ENCODE data around the gene INPP4B.

INPP4B gene

DNA sequence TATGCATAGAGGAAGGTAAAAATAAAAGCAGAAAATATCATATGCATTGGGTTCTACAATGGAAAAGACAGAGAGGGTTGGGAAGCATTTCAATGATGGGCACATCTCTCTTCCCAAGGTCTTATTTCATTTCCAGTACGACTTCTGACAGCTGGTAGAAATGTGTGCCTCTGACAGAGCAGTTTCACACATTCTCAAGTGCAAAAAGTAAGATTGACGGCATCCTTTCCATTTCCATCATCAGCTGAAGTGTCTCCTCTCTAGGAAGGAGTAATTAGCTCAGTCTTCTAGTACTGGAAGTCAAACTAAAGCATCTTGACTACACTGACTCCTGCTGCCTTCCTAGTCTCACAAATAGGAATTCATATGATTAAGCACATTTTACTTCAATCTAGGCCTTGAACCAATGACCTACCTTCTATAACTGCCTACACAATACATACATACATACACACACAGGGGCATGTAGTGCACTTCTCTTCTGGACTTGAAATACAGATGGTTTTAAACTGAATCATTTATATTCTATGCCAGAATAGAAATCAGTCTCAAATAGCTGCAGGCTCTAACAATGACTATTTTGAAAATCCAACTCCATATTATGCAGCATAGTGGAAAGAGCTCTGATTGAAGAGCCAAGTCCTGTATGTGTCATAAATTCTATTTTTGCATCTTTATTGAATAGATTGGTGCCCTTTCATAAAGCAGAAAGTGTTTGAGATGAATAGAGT is 473.4 kb downstream of the INPP4B start:
- no peak for DNase-seq (ENCODE audit: low spot score)

DNA sequence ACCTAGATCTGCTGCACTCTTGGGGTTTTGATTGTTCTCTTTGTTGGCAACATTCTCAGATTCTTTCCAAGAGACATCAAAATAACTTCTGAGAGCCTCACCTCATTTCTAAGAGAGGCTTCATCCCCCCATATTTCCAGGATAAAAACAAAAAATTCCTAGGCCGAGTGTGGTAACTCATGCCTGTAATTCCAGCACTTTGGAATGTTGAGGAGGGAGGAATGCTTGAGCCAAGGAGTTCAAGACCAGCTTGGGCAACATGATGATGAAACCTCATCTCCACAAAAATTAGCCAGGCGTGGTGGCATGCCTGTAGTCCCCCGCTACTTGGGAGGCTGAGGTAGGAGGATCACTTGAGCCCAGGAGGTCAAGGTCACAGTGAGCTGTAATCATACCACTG is 477.0 kb downstream of the INPP4B start:
- DNase-seq (ENCODE audit: low spot score) = no peak

DNA sequence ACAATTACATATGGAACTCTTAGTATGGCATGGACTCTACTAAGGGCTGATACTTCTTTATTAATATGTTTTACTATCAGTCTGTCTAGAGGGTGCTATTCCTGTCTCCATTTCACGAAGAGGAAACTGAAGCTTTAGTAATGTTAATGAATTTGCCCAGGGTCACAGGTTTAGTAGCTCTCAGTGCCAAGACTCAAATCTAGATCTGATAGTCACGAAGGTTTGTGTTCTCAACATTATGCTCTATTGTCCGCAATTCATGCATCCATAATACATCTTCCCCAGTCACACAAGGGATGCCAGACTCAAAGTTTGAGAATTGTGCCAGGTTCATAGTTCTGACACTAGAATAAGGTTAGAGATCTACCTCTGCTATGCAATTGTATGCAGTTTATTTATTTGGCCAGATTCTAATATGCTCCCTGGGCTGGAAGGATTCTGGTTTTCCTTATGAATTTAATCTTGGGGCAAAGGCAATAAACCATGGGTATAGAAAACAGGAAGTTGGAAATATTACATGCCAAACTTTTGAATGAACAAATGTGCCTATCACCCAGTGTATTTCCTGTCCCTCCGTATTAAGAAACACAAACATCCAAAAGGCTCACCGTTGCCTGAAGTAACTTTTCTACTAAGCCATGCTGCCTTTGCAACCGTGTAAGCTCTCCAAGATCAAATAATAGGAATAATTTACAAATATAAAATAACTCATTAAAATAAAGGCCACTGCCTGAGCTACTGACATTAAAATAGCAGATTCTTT is 478.5 kb downstream of the INPP4B start:
- no peak for DNase-seq (ENCODE audit: low spot score)

DNA sequence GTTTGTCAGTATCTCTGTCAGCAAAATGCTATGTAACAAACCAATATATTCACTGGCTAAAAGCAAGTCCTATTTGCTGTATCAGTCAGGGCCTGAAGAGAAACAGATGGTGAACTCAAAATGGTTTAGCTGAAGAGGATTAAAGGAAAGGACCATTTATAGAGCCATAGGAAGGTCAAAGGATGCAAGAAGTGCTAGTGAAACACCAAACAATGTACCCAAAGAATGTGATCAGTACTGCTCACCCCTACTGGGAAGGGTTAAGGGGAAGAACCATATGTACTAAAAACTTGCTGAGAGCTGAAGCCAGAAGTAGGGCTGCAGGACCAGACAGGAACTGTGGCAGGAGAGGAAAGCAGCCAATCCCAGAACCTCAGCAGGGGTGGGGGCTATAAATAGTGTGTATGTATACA is 479.3 kb downstream of the INPP4B start:
- no peak for DNase-seq (ENCODE audit: low spot score)

DNA sequence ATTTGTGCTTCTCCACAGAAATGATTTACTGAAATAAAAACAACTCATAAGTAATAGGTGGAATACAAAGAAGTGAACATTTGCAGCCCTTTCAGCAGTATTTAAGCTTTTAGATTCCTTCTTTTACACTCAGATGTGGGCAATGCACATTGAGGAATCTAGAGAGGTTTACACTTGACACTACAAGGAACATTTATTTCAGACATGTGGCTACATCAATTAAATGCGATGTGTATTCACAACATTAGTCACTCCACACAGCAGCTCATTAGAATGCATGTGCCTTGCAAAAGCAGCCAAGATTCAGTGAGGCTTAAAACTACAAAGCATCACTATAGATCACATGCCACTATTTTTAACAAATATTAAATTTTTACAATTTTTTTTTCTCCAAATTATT is 480.7 kb downstream of the INPP4B start:
- no peak for DNase-seq (ENCODE audit: low spot score)

DNA sequence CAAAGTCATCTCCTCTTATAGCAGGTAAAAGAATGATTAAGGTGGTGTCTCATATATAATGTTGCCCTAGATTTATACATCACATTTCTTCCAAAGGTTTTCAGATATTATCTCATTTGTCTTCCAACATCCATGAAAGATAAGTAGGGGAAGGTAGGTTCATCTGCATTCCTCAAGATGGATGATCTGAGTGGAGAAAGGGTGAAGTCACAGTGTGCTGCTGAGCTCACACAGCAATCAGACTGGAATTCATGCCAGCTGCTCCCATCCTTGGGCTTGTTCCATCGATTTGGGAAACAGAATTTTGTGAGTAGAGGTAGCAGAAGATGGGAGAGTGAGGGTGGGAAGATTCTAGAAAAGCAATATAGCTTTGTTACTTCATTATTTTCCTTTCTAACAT is 482.4 kb downstream of the INPP4B start:
- DNase-seq (ENCODE audit: low spot score) = no peak

DNA sequence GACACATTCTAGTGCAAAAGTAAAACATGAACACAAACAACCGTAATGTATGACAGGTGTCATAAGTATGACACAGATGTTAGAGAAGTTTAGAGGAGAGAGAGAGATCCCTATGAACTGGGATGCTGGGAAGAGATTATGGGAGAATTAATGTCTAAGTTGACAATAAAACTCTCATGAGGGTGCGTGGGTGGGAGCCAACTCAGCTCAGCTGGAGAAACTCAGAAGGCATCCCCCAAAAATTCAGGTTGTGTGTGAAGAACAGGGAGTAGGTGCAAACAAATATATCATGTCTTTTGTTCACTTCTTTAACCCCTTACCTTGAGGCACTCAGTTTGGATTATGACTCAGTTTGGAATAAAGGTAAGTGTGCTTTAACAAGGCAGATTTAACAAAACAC is 484.1 kb downstream of the INPP4B start:
- DNase-seq (ENCODE audit: low spot score) = no peak

DNA sequence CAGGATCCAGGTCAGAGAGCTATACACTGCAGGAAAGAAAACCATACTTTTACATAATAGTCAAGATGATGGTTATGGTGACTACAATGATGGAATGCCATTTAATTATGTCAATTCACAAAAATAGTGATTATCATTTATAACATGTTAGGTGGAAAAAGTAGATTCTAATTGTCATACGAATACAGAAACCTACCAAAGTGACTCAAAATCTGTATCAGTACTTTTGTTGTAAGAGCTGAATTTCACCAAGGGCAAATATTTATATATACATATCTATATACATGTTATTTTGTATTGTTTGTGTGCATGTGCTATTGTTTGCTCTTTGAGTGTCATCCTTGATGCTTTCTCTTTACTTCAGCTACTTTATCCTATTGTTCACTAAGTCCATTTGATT is 485.4 kb downstream of the INPP4B start:
- no peak for DNase-seq (ENCODE audit: low spot score)

DNA sequence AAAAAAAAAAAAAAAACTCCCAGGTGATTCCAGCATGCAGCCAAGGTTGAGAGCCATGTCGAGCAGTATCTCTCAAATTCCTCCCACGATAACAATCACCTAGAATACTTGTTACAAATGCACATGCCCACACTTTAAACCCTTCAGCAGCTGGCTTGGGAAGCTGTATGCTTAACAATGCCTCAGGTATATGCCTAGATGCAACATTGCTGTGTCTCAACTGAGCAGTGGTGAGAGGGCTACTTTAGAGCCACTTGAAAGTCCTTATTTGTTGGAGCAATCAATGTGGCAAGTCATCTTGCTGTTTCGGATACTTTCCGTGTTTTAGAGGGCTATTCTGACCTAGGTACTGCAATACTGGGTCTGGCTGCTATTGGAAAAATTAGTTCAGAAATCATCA is 487.4 kb downstream of the INPP4B start:
- DNase-seq (ENCODE audit: low spot score) = no peak

DNA sequence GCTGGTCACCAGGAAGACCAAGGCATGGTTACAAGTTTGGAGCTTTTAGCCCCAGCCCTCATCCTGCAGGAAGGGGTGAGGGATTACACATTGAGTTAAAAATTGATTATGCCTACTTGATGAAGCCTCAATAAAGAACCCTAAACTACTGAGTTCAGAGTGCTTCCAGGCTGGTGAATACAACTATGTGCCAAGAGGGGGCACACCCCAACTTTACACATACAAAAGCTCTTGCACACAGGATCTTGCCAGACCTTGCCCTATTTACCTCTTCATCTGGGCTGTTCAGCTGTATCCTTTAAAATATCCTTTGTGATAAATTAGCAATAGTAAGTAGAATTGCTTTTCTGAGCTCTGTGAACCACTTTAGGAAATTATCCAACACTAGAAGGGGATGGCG is 489.3 kb downstream of the INPP4B start:
- no peak for DNase-seq (ENCODE audit: low spot score)

DNA sequence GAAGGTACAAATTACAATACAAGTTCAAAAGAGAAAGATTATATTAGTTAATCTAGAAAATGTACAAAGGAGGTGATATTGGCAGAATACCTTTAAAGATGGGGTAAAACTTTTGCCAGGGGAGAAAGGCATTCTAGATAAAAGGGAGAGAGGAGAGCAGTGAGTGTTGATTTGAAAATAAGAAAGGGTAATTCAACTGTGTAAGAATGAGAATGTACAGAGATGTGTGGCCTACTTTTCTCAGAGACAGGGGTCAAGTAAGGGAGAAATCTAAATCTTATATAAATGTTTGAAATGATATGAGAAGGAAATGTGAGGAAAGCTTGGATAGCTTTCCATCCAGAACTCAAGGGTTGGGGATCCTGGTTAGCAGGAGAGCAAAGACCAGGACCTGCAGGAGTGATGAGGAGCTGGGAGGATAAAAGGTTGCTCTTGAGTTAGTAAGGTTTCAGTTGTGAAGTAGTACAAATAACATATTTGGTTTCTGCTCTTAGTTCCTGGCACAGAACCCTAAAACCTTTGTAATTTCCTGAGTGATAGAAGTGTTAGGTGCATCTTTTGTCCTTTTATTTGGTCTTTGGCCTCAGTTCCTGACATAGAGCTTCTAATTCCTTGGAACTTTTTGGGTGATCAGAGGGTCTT is 489.9 kb downstream of the INPP4B start:
- DNase-seq (ENCODE audit: low spot score) = no peak

DNA sequence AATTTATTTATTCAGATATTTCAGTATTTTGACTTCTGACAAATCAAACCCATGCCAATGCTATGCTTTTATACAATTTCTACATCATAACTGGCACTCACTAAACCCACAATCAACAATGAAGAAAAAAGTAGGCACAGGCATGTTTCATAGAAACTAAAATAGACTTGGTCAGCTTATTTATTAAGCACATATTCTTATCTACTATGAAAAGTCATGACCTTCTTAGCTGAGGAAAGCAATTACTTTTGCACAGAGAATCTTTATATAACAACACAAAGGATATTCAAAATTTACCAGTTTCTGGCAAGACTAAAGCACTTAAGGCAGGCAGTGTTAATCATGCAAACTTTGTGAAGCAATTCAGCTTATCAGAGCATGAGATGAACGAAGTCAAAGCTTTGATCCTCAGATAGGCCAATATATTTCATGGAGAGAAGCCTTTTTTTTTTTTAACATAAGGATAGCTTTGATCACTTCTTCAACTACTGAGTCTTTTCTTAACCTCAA is 490.6 kb downstream of the INPP4B start:
- DNase-seq (ENCODE audit: low spot score) = no peak

DNA sequence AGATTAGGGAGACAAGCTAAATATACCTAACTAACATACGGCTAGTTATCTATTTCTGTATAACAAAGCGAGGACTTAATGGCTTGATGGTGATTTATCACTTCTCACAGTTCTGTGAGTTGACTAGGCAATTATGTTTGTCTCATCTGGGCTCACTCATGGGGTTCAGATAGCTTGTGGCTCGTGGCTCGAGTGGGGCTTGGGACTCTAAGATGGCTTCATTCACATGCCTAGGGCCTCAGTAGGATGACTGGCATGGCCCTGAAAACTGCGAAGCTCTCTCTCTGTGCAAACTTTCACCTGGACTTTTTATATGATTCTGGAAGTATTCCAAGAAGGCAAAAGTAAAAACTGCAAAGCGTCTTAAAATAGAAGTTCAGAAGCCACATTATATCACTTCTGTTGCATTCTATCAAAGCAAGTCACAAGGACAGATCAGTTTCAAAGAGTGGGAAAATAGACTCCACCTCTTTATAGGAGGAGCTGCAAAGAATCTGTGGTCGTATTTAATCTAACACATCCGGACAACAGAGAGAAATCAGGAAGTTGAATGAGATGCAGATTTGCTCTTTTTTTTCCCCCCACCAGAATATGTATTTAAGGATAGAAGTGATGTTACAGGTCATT is 491.2 kb downstream of the INPP4B start:
- DNase-seq (ENCODE audit: low spot score) = no peak

DNA sequence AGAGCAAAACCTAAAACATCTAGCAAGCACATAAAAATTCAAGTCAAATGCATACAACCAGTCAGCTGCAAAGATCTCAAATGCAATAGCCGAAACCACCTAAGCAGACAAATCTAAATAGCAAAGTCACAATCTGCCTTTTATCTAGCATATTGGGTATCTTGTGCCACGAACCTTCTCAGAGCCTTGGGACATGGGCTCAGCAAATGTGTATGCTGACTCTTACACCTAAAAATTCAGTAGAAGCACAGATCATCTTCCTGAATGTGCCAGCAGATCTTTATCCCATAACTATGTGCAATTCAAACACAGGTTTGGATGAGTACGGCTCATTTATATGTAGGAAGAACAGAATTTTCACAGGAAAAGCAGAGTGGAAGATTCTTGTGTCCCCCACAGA is 492.1 kb downstream of the INPP4B start:
- no peak for DNase-seq (ENCODE audit: low spot score)

DNA sequence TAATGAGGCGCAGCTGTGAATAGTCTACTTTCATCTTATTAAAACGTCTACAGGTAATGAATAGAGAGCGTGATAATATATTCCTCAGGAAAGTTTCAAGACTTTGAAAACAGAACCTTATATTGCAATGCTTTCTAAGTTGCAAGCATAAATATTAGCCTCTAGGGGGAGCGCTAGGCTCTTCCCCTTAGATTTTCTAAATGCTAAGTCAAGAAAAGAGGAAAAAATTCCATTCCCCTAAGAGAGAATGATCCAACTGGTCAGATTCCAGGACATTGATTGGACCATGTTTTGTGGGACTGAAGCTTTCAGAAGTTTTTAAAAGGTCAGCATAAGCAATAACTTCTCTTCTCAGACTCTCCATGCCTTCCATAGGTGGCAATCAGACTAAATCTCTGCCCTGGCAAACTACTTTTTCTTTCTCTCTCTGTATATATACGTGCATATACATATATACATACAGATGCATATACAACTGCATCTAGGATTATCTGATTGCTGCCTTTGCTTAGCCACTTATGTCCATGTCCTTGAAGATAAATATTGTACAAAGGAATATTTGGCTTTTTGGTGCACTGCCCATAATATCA is 492.9 kb downstream of the INPP4B start:
- peak; percentile 28 for DNase-seq (ENCODE audit: low spot score)

DNA sequence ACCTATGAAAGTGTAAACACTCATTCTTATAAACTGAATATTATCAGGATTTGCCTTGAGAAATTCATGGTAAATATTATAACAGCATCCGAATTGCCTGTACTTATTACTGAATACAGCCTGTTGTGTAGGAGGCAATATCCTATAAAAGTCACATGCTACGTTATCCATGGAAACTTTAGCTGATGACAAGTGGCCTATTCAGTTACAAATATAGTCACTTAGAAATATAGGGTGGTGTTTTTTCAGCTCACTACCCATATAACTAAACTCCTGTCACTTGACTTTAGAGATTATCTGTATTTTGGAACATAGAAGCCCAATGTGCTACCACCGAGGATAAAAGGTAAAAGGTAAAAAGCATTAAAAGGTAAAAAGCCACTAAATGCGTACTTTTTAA is 493.4 kb downstream of the INPP4B start:
- no peak for DNase-seq (ENCODE audit: low spot score)

DNA sequence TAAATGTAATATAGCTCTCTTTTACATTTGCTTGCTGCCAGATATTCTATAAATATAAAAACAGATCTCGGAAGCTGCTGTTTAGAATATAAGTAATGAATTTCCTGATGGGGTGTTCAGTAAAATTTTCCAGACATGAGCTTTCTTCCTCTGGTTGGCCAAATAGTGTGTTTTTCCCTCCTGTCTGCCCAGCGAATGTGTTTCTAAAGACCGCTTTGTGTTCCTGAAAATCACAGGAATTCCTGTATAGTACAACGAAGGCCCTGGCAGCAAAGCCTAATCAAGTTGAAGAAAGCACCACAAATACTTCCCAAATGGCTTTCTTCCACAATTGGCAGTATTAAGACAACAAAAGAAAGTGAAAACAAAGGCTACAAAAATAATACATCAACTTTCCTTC is 494.1 kb downstream of the INPP4B start:
- no peak for DNase-seq (ENCODE audit: low spot score)

DNA sequence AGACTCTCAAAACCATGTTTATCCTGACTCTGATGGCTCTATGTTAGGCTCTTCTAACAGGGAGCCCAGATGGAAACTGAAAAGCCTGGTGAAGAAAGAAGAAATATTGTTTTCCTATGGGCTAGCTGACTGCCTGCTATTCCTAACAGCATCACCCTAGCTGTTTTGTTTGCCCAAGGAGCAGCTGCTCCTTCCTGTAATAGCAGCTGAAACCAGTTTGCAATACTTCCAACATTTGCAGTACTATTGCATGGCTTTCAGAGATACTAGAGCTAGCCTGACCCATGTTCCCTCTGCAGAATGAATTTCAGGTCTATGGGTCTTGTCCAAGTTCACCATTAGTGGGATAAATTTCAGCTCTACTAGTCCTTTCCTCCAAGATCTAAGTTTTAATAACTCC is 495.2 kb downstream of the INPP4B start:
- no peak for DNase-seq (ENCODE audit: low spot score)

DNA sequence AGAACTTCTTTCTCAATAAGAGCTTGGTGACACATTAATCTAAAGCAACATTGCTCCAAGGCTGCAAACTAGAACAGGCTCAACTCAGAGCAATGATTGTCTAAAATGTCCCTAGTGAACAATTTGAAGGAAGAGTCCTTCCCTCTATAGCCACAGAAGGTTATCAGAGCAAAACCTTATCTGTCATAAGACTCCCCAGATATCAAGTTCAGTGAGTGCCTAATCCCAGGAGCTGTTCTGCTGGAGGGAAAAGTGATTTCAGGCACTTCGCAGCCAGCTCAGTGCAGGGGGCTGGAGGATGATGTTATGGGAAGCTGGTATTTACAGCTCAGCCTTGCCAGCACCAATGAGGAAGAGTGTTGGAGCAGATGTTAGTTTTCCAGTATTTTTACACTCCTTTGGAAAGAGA is 497.5 kb downstream of the INPP4B start:
- DNase-seq (ENCODE audit: low spot score) = no peak

DNA sequence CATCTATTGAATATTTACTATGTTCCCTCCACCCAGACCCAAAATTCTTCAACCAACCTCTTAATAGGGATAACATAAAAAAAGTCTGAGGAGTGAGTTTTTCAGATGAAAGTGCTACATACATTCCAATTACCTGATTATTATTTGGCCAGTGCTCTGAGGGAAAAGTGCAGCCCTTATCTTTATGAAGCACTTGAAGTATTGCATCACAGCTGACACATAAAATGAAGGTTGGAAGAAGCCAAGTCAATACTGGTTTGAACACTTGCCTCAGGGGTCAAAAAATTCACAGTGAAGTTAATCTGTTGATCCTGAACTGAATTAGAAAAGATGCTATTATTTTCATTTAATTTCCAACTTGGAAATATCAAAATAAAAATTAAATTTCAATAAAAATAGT is 498.9 kb downstream of the INPP4B start:
- no peak for DNase-seq (ENCODE audit: low spot score)

DNA sequence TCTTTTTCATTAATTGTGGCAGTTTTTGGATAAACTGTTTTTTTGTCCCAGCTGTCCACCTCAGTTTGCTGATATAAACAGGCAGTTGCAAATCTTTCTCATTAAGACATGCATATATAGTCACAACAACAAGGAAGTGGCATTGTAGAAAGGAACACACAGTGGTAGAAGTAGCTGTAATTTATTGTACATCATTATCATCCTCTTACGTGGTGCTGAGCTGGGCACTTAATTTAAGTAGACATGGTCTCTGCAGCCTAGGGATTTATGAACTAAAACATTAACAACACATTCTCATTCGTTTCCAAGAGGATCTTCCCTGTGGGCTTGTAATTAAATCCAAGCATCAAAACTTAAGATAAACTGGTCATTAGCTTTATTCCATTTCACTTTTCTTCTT is 500.2 kb downstream of the INPP4B start:
- DNase-seq (ENCODE audit: low spot score) = no peak

DNA sequence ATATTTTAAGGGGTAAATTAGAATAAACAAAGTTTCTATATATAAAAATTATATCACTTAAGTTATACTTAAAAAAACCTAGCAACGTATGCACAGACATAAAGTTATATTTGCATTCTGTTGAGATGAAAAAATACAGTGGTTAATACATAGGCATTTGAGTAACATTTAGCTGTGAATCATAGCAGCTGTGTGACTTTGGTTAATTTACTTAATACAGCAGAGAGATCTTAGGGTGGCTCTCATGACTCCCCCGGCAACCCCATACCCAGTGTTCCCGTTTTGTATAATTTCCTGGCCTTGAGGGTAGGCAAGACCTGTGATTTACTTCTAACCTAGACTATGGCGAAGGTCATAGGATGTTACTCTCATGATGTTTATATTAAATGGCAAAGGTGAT is 504.8 kb downstream of the INPP4B start:
- no peak for DNase-seq (ENCODE audit: low spot score)

All from hematopoietic multipotent progenitor cell treated with erythropoietin and hydrocortisone succinate and interleukin-3 and kit ligand, for 17 days (in vitro differentiated cells).